NCI-H1694 (cell line): ENCODE data around the gene CRYGN.

ENCODE experiments used
- DNase-seq: peaks from one replicate; lab custom pipeline; 2025; lab: John Stamatoyannopoulos, UW

Gene CRYGN

GRCh38 chr7:151379534-151380198, 60.3 kb downstream of the CRYGN start:
- no peak for DNase-seq

DNA sequence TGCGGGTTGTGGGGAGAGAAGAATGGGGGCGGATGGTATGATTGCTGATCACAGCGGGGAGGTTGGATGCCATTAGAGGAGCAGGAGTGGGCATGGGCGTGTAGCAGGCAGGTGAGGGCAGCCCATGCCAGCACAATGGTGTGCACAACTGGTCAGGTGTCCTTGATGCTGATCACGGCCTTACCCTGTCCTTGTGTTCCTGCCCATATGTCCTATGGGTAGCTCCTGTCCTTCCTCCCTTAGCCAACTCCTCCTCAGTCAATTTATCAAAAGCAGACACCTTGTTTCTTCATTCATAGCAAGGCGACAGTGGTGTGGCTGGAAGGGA, 60.8 kb downstream of the CRYGN start:
- DNase-seq = no peak
